K562 (cell line): Measurements from ENCODE around the gene ZNF468. TPM values are rescaled to one million over a fixed set of nuclear protein-coding genes. Genes with fewer than 3 reads are reported as not detected.
A peak's percentile ranks its signal among the peaks of the same experiment; 100 is the strongest.

Experiments
- ATAC-seq: fragments of 200-7000 bp; cut with Tn5 transposase; 3 replicates; pipeline ENCODE4 v1.9.1; 2020; ENCODE audit warnings: moderate library complexity
- BruUV-seq: library from RNA; stranded (reverse); fragments of 400-500 nt; replicated peaks from 2 replicates; lab custom pipeline; 2021; lab: Mats Ljungman, UMichigan
- CTCF ChIA-PET: fragments of 300-600 bp; formaldehyde crosslinking; extraction: SDS; loops from one replicate; lab custom pipeline; 2021; ENCODE audit warnings: low intra/inter-chr PET ratio; lab: Yijun Ruan, JAX
- POLR2A ChIA-PET: fragments of 300-600, 350-650 bp; sonication (Branson Sonifier 250); formaldehyde crosslinking; extraction: SDS; loops from one replicate; lab custom pipeline; 2021; ENCODE audit warnings: antibody characterized with exemption, inconsistent platforms; lab: Yijun Ruan, JAX
- DNase-seq, 4 experiments: peaks; one replicate each; pipeline versions ENCODE4 v3.0.0 to v3.0.0-alpha.2; 2011 to 2018; ENCODE audit warnings: low spot score in 3 of 4, mixed read lengths in 3 of 4; ENCODE audit errors: extremely low read depth in 1 of 4
- FAIRE-seq: peaks from 2 replicates; lab custom pipeline; 2011; peaks lifted over from hg19 to GRCh38; lab: Jason Lieb, UNC
- H2AFZ ChIP-seq: 2 replicates; pipeline ENCODE4 v1.6.0; 2011; ENCODE audit warnings: low read depth, low read length, control low read depth, inconsistent platforms
- H3K27ac ChIP-seq: fragments of 200-600 bp; 3 replicates; pipeline ENCODE4 v1.8.0; 2011; ENCODE audit warnings: low read depth, mild to moderate bottlenecking, control low read depth, inconsistent platforms, low read length, moderate library complexity, mixed read lengths; ENCODE audit errors: extremely low read depth
- H3K27me3 ChIP-seq, 2 experiments: fragments of 300-600 bp in 1 of 2; 2 replicates in 1 of 2; 3 replicates in 1 of 2; pipeline versions ENCODE4 v1.6.0 to v1.8.0; 2011; ENCODE audit warnings: inconsistent platforms in 2 of 2, low read length in 2 of 2, mild to moderate bottlenecking in 1 of 2, mixed read lengths in 1 of 2, moderate library complexity in 1 of 2; ENCODE audit not compliant: control insufficient read depth in 2 of 2, insufficient read depth in 2 of 2
- H3K36me3 ChIP-seq: fragments of 300-600 bp; 3 replicates; pipeline ENCODE4 v1.8.0; 2011; ENCODE audit warnings: mild to moderate bottlenecking, low read length, inconsistent platforms; ENCODE audit not compliant: control insufficient read depth, insufficient read depth
- H3K4me1 ChIP-seq, 2 experiments: fragments of 200-600 bp in 1 of 2; replicated peaks in 1 of 2; 2 replicates in 1 of 2; 3 replicates in 1 of 2; pipeline versions ENCODE4 v1.5.1 to v1.8.0; 2011; ENCODE audit warnings: inconsistent platforms in 2 of 2, low read length in 2 of 2, mild to moderate bottlenecking in 1 of 2, mixed read lengths in 1 of 2, moderate library complexity in 1 of 2; ENCODE audit not compliant: control insufficient read depth in 2 of 2, insufficient read depth in 2 of 2
- H3K4me2 ChIP-seq: 2 replicates; pipeline ENCODE4 v1.6.1; 2011; ENCODE audit warnings: low read length, control low read depth, inconsistent platforms, mixed read lengths; ENCODE audit not compliant: insufficient read depth
- H3K4me3 ChIP-seq: fragments of 200-600 bp; sonication (generic), shearing (Covaris generic); 2 replicates; pipeline ENCODE4 v1.5.1; 2016; ENCODE audit warnings: control low read depth, inconsistent platforms
- H3K79me2 ChIP-seq: fragments of 200-600 bp; 3 replicates; pipeline ENCODE4 v1.8.0; 2011; ENCODE audit warnings: low read length, inconsistent platforms; ENCODE audit not compliant: control insufficient read depth, insufficient read depth
- H3K9ac ChIP-seq, 2 experiments: 2 replicates each; pipeline versions ENCODE4 v1.6.0 to v1.6.1; 2011; ENCODE audit warnings: low read depth in 2 of 2, low read length in 2 of 2, control low read depth in 1 of 2, inconsistent platforms in 1 of 2, mild to moderate bottlenecking in 1 of 2, mixed read lengths in 1 of 2; ENCODE audit not compliant: insufficient read depth in 1 of 2
- H3K9me1 ChIP-seq: one replicate; pipeline ENCODE4 v1.6.0; 2011; ENCODE audit warnings: inconsistent platforms, mild to moderate bottlenecking, low read length, moderate library complexity; ENCODE audit not compliant: control insufficient read depth, insufficient read depth
- H3K9me3 ChIP-seq: replicated peaks from 2 replicates; pipeline ENCODE4 v1.5.1; 2011; ENCODE audit warnings: low read depth, low read length, inconsistent platforms; ENCODE audit not compliant: control insufficient read depth, insufficient read depth
- H4K20me1 ChIP-seq: replicated peaks from 2 replicates; pipeline ENCODE4 v1.6.1; 2011; ENCODE audit warnings: low read length, inconsistent platforms, mixed read lengths; ENCODE audit not compliant: control insufficient read depth, insufficient read depth
- CEBPB ChIP-seq: fragments of 450-650 bp; IDR thresholded peaks from 2 replicates; pipeline ENCODE4 v1.6.1; 2016; ENCODE audit warnings: missing genetic modification characterization, missing compliant biosample characterization
- CEBPG ChIP-seq, 3 experiments: fragments of 200-800 bp in 1 of 3; sonication (Bioruptor generic) in 1 of 3; sonication (generic) in 1 of 3; formaldehyde crosslinking in 1 of 3; IDR thresholded peaks in 2 of 3; conservative IDR thresholded peaks in 1 of 3; 2 replicates each; pipeline versions ENCODE4 v1.6.1 to v1.8.0; 2016 to 2022; ENCODE audit warnings: missing compliant biosample characterization in 2 of 3, missing genetic modification characterization in 2 of 3, mild to moderate bottlenecking in 1 of 3, missing genetic modification reagents in 1 of 3
- EWSR1 ChIP-seq: fragments of 450-650 bp; IDR thresholded peaks from 2 replicates; pipeline ENCODE4 v1.6.1; 2018; ENCODE audit warnings: borderline replicate concordance, mild to moderate bottlenecking, low read depth, moderate library complexity; ENCODE audit not compliant: partially characterized antibody
- FIP1L1 ChIP-seq: fragments of 200-400 bp; formaldehyde crosslinking; IDR thresholded peaks from 2 replicates; pipeline ENCODE4 v1.6.1; 2018; ENCODE audit warnings: mild to moderate bottlenecking, low read depth, low read length; ENCODE audit not compliant: poor library complexity, severe bottlenecking
- HDAC3 ChIP-seq: fragments of 450-650 bp; IDR thresholded peaks from 2 replicates; pipeline ENCODE4 v1.6.1; 2018; ENCODE audit warnings: borderline replicate concordance, mild to moderate bottlenecking, moderate library complexity; ENCODE audit not compliant: partially characterized antibody
- HDGF ChIP-seq: fragments of 450-650 bp; IDR thresholded peaks from 2 replicates; pipeline ENCODE4 v1.6.1; 2016
- KDM4B ChIP-seq, 2 experiments: fragments of 450-650 bp in 1 of 2; sonication (generic) in 1 of 2; IDR thresholded peaks; 2 replicates each; pipeline ENCODE4 v1.6.1; 2016 to 2017; ENCODE audit warnings: borderline replicate concordance in 2 of 2, antibody characterized with exemption in 1 of 2, low read depth in 1 of 2, mild to moderate bottlenecking in 1 of 2
- MEIS2 ChIP-seq: fragments of 450-650 bp; IDR thresholded peaks from 2 replicates; pipeline ENCODE4 v1.6.1; 2014; ENCODE audit warnings: mild to moderate bottlenecking; ENCODE audit not compliant: partially characterized antibody
- MTA3 ChIP-seq: fragments of 450-650 bp; formaldehyde crosslinking; IDR thresholded peaks from 2 replicates; pipeline ENCODE4 v1.6.1; 2017; ENCODE audit warnings: mild to moderate bottlenecking, borderline replicate concordance
- PBX2 ChIP-seq, 2 experiments: IDR thresholded peaks in 1 of 2; conservative IDR thresholded peaks in 1 of 2; 2 replicates each; pipeline ENCODE4 v1.6.1; 2016; ENCODE audit warnings: low read depth in 2 of 2, mild to moderate bottlenecking in 1 of 2, missing compliant biosample characterization in 1 of 2, missing genetic modification characterization in 1 of 2, moderate library complexity in 1 of 2
- PKNOX1 ChIP-seq: fragments of 450-650 bp; IDR thresholded peaks from 2 replicates; pipeline ENCODE4 v1.6.1; 2016
- RBM17 ChIP-seq: fragments of 200-400 bp; formaldehyde crosslinking; IDR thresholded peaks from 2 replicates; pipeline ENCODE4 v1.6.1; 2017; ENCODE audit warnings: low read depth, mild to moderate bottlenecking, low read length, borderline replicate concordance
- ZNF512 ChIP-seq: IDR thresholded peaks from 2 replicates; pipeline ENCODE4 v1.6.1; 2016; ENCODE audit warnings: missing genetic modification characterization, missing compliant biosample characterization
- WGBS: fragments of 100-300 bp; shearing (Covaris generic); methylation state at CpG from one replicate; pipeline ENCODE4 v1.1.6; 2016; ENCODE audit warnings: low coverage, mixed read lengths; ENCODE audit not compliant: insufficient coverage; ENCODE audit errors: missing lambda C conversion rate; 5-methylcytosine and 5-hydroxymethylcytosine counted together
- in situ Hi-C: fragments of 300-500 bp; cut with MboI; formaldehyde crosslinking; loops from 4 replicates; pipeline ENCODE4 v1.15.0; 2018; ENCODE audit warnings: inconsistent platforms, mixed read lengths
- intact Hi-C: fragments of 100-400 bp; cut with micrococcal nuclease; formaldehyde crosslinking; loops from 2 replicates; pipeline ENCODE4 v1.14.2; 2022
- polyA plus RNA-seq, 8 experiments: library from polyadenylated mRNA; depleted of rRNA in 4 of 8; stranded (reverse) in 5 of 8; unstranded in 3 of 8; fragments of >200 nt; fragmentation: Nextera tagmentation in 2 of 8; fragmentation: Illumina TruSeq in 1 of 8; extraction: Ambion mirVana in 2 of 8; extraction: Trizol in 1 of 8; gene quantifications; 2 replicates each; pipeline versions ENCODE4 v1.2.1 to v1.2.3, GENCODE V29; 2011 to 2014; ENCODE audit warnings: inconsistent platforms in 1 of 8, missing spikeins in 1 of 8
- total RNA-seq, 7 experiments: library from RNA; depleted of rRNA in 6 of 7; stranded (reverse); fragments of >200 nt in 6 of 7; fragmentation: Illumina TruSeq in 2 of 7; extraction: Trizol in 2 of 7; gene quantifications; 2 replicates each; pipeline versions ENCODE4 v1.2.1 to v1.2.3, GENCODE V29; 2011 to 2021; ENCODE audit warnings: low replicate concordance in 1 of 7
- TF ChIP-seq, protein P1 (sequence below): fragments of 450-650 bp; IDR thresholded peaks from 2 replicates; pipeline ENCODE4 v1.7.0; 2016; ENCODE audit warnings: borderline replicate concordance

ZNF468 gene
- total and polyA plus RNA-seq, 9 of the 15 experiments (the other 6 are each of a cell fraction or from before 2014, with no cell fraction given): 15.9 to 36.2 (median 23.2) TPM

- peaks cover 0 to 11% of the 10 kb centered on the region in 2 experiments; a peak in 2 of 5 replicates for H3K4me1 ChIP-seq
- H3K27me3 ChIP-seq: no peaks in the 10 kb centered on the region
- ATAC-seq (no peak), FAIRE-seq (no peak), DNase-seq (no peak)
- no peak overlapping the region for H3K27ac ChIP-seq
- no peaks in the 10 kb centered on the region for H4K20me1 ChIP-seq
- no TSS peak for BruUV-seq
- H3K4me2 ChIP-seq: no peak overlapping the region
- H3K4me3 ChIP-seq: no peak overlapping the region
- ChIA-PET POLR2A (no interaction called here), CTCF (no interaction called here)
- intact Hi-C loops: no loop called here
- peaks cover 6% of the 10 kb centered on the region for H3K79me2 ChIP-seq
- H2AFZ ChIP-seq: no peak overlapping the region
- H3K9ac ChIP-seq: no peak overlapping the region
- H3K36me3 ChIP-seq: no peaks in the 10 kb centered on the region
- WGBS: 38% methylated on average over 5 of the region's 5 CpGs
- in situ Hi-C loops: no loop called here
- no peaks in the 10 kb centered on the region; the same call in 1 of the 2 replicates for H3K9me3 ChIP-seq
- no peaks in the 10 kb centered on the region for H3K9me1 ChIP-seq
- TF ChIP-seq PKNOX1: peak; percentile 50; the same call in 1 of the 2 replicates
- TF ChIP-seq EWSR1: no peak
- TF ChIP-seq, protein P1, sequence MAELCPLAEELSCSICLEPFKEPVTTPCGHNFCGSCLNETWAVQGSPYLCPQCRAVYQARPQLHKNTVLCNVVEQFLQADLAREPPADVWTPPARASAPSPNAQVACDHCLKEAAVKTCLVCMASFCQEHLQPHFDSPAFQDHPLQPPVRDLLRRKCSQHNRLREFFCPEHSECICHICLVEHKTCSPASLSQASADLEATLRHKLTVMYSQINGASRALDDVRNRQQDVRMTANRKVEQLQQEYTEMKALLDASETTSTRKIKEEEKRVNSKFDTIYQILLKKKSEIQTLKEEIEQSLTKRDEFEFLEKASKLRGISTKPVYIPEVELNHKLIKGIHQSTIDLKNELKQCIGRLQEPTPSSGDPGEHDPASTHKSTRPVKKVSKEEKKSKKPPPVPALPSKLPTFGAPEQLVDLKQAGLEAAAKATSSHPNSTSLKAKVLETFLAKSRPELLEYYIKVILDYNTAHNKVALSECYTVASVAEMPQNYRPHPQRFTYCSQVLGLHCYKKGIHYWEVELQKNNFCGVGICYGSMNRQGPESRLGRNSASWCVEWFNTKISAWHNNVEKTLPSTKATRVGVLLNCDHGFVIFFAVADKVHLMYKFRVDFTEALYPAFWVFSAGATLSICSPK: no peak
- no peak for TF ChIP-seq PBX2 (CRISPR knock-in tag; IDR thresholded peaks at IDR 0.05; ENCODE audit: low read depth)
- peak; percentile 52 for TF ChIP-seq PBX2 (tag; conservative IDR thresholded peaks at IDR 0.05; ENCODE audit: low read depth)
- no peak for TF ChIP-seq FIP1L1
- no peak for TF ChIP-seq HDGF
- TF ChIP-seq CEBPG (CRISPR knock-in tag; IDR thresholded peaks at IDR 0.05): no peak
- 0 out of 4 replicates have a peak, but pooled peaks of 1 of the 2 experiments have one; percentile 17 for TF ChIP-seq CEBPG (tag; conservative IDR thresholded peaks at IDR 0.05 in 1 of 2, IDR thresholded peaks at IDR 0.05 in 1 of 2)
- TF ChIP-seq MEIS2: peak; percentile 83
- no peak for TF ChIP-seq MTA3
- no peak for TF ChIP-seq KDM4B (IDR thresholded peaks at IDR 0.05; ENCODE audit: borderline replicate concordance in 2 of 2, low read depth in 1 of 2)
- TF ChIP-seq RBM17: no peak
- TF ChIP-seq HDAC3: no peak
- TF ChIP-seq CEBPB (tag): peak; percentile 87
- no peak for TF ChIP-seq ZNF512 (tag)
Observed at GRCh38 chr19:52825765-52826164, 31.7 kb downstream of the ZNF468 start.
